ENCODE results near the gene MYBPH.

MYBPH gene

DNA sequence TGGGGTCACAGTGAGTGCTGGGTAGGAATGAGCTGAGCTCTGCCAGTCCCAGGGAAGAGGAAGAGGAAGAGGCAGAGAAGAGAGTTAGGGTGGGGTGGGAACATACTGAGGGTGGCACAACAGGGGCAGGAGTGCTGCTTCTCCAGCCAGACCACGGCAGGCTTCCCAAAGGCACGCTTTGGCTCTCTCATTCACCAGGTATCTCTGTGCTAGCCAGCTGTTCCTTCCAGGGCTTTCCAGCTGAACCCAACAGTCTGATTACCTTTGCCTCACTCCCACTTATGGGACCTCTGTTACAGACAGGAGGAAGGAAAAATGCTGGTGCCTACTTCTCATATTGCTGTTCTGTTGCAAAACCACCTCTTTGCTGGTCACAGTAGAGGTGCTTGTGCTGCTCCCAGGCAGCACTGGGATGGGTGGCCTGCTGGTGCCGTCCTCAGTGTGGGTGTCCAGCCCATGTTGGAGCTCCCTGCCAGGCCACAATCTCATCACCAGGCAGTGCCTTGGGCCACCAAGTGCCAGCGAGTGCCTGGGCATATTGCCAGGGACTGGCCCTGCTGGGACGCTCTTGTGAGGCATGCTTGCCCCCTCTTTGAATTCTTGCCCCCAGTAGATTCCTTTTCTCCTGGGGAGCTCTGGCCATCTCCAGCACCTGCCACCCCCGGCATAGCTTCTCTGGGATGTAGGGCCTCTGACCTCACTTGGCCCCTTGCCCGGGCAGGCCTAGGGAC is 46.0 kb downstream of the MYBPH start:
- no peak overlapping the region for H2AFZ ChIP-seq (ENCODE audit: low read length)
- H3K36me3 ChIP-seq (ENCODE audit: insufficient read depth, low read length): no peaks in the 10 kb centered on the region
- no peak overlapping the region for H3K4me3 ChIP-seq (ENCODE audit: low read depth, low read length, poor library complexity, severe bottlenecking)
- H4K20me1 ChIP-seq (ENCODE audit: insufficient read depth, low read length): no peaks in the 10 kb centered on the region
- H3K9me2 ChIP-seq (ENCODE audit: low read depth, low read length): no peaks in the 10 kb centered on the region
- H3K27ac ChIP-seq (ENCODE audit: low read depth, low read length, poor library complexity, severe bottlenecking): no peak overlapping the region
- H3K27me3 ChIP-seq (ENCODE audit: insufficient read depth, low read length): no peaks in the 10 kb centered on the region
- H3K4me2 ChIP-seq (ENCODE audit: low read length): no peak overlapping the region
- H3F3A ChIP-seq (ENCODE audit: insufficient read depth, low read length): no peaks in the 10 kb centered on the region
- no peak overlapping the region for H3K9ac ChIP-seq (ENCODE audit: low read length)
- no peaks in the 10 kb centered on the region for H3K9me3 ChIP-seq (ENCODE audit: low read length)
- H3K4me1 ChIP-seq (ENCODE audit: insufficient read depth, low read length, severe bottlenecking): no peaks in the 10 kb centered on the region
- no peaks in the 10 kb centered on the region for H3K79me2 ChIP-seq (ENCODE audit: insufficient read depth, low read length)
- TF ChIP-seq CTCF (IDR thresholded peaks at IDR 0.05; ENCODE audit: low read length): no peak
- TF ChIP-seq EZH2 (IDR thresholded peaks at IDR 0.05; ENCODE audit: borderline replicate concordance, low read length): no peak

DNA sequence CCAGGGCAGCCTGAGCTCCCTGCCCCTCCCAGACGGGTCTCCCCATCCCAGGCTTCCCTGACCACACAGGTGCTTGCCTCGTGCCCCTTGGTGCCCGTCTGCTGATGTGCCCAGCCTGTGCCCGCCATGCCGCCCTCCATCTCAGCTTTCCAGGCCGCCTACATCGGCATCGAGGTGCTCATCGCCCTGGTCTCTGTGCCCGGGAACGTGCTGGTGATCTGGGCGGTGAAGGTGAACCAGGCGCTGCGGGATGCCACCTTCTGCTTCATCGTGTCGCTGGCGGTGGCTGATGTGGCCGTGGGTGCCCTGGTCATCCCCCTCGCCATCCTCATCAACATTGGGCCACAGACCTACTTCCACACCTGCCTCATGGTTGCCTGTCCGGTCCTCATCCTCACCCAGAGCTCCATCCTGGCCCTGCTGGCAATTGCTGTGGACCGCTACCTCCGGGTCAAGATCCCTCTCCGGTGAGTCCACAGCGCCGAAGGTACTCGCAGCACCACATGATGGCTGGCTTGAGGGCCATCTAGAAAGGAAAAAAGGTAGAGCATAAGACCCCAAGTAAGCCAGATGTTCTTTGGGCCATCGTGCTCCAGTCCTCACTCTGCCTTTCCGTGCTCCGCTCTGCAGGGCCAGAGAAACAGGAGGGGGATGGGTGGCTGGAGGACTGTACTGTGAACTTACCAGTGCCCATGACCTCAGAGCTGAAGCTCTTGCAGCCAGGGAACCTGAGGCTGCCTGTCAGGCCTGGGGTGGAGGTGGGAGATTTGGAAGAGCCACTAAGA is 46.7 kb downstream of the MYBPH start:
- Histone ChIP-seq H3K4me3 (ENCODE audit: low read depth, low read length, poor library complexity, severe bottlenecking) (no peak overlapping the region), H3K4me2 (ENCODE audit: low read length) (no peak overlapping the region), H3K9me3 (ENCODE audit: low read length) (no peaks in the 10 kb centered on the region), H3K79me2 (ENCODE audit: insufficient read depth, low read length) (no peaks in the 10 kb centered on the region), H4K20me1 (ENCODE audit: insufficient read depth, low read length) (no peaks in the 10 kb centered on the region), H3K9me2 (ENCODE audit: low read depth, low read length) (no peaks in the 10 kb centered on the region), H3K27me3 (ENCODE audit: insufficient read depth, low read length) (no peaks in the 10 kb centered on the region), H3K4me1 (ENCODE audit: insufficient read depth, low read length, severe bottlenecking) (no peaks in the 10 kb centered on the region), H3K36me3 (ENCODE audit: insufficient read depth, low read length) (no peaks in the 10 kb centered on the region), H3K9ac (ENCODE audit: low read length) (no peak overlapping the region), H3K27ac (ENCODE audit: low read depth, low read length, poor library complexity, severe bottlenecking) (no peak overlapping the region), H2AFZ (ENCODE audit: low read length) (no peak overlapping the region), H3F3A (ENCODE audit: insufficient read depth, low read length) (no peaks in the 10 kb centered on the region)
- TF ChIP-seq CTCF (IDR thresholded peaks at IDR 0.05; ENCODE audit: low read length) (no peak), EZH2 (IDR thresholded peaks at IDR 0.05; ENCODE audit: borderline replicate concordance, low read length) (no peak)

DNA sequence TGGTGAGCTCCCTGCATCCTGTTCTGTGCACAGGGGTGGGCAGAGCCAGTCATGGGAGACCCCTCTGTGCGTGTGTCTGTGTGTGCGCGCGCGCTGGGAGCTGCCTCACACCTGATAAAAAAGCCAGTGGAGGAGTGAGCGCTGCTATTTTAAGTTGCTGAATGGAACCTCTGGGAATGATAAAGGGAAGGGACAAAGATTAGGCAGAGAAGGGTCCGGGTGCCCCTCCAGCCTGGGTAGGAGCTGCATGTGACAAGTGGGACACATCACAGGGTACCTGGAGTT is 47.3 kb downstream of the MYBPH start:
- Histone ChIP-seq H3K27ac (ENCODE audit: low read depth, low read length, poor library complexity, severe bottlenecking) (no peak overlapping the region), H3K79me2 (ENCODE audit: insufficient read depth, low read length) (no peaks in the 10 kb centered on the region), H3K4me1 (ENCODE audit: insufficient read depth, low read length, severe bottlenecking) (no peaks in the 10 kb centered on the region), H3K9ac (ENCODE audit: low read length) (no peak overlapping the region), H3K27me3 (ENCODE audit: insufficient read depth, low read length) (no peaks in the 10 kb centered on the region), H3F3A (ENCODE audit: insufficient read depth, low read length) (no peaks in the 10 kb centered on the region), H3K36me3 (ENCODE audit: insufficient read depth, low read length) (no peaks in the 10 kb centered on the region), H4K20me1 (ENCODE audit: insufficient read depth, low read length) (no peaks in the 10 kb centered on the region), H2AFZ (ENCODE audit: low read length) (no peak overlapping the region), H3K4me3 (ENCODE audit: low read depth, low read length, poor library complexity, severe bottlenecking) (no peak overlapping the region), H3K4me2 (ENCODE audit: low read length) (no peak overlapping the region), H3K9me2 (ENCODE audit: low read depth, low read length) (no peaks in the 10 kb centered on the region), H3K9me3 (ENCODE audit: low read length) (no peaks in the 10 kb centered on the region)
- no peak for TF ChIP-seq CTCF (IDR thresholded peaks at IDR 0.05; ENCODE audit: low read length)
- no peak for TF ChIP-seq EZH2 (IDR thresholded peaks at IDR 0.05; ENCODE audit: borderline replicate concordance, low read length)

All from OCI-LY1 (cell line).